Parathyroid adenoma (tissue), 2 donors: Measurements from ENCODE around the gene PEPD.

Source experiments
- H2AFZ ChIP-seq: fragments of 300-600 bp; sonication (generic); one replicate; pipeline ENCODE4 v1.7.0; 2017; ENCODE audit warnings: antibody characterized with exemption, mild to moderate bottlenecking
- H3K27ac ChIP-seq: fragments of 300-600 bp; sonication (generic); one replicate; pipeline ENCODE4 v1.7.0; 2017
- H3K27me3 ChIP-seq: fragments of 300-600 bp; sonication (generic); one replicate; pipeline ENCODE4 v1.7.0; 2017; ENCODE audit warnings: low read length; ENCODE audit not compliant: control insufficient read depth, insufficient read depth
- H3K36me3 ChIP-seq: fragments of 300-600 bp; sonication (generic); one replicate; pipeline ENCODE4 v1.7.0; 2017; ENCODE audit warnings: low read length; ENCODE audit not compliant: control insufficient read depth, insufficient read depth
- H3K4me1 ChIP-seq: fragments of 300-600 bp; sonication (generic); one replicate; pipeline ENCODE4 v1.7.0; 2017; ENCODE audit warnings: control low read depth
- H3K4me2 ChIP-seq: fragments of 300-600 bp; sonication (generic); one replicate; pipeline ENCODE4 v1.7.0; 2017; ENCODE audit warnings: low read length
- H3K4me3 ChIP-seq: fragments of 300-600 bp; sonication (generic); one replicate; pipeline ENCODE4 v1.7.0; 2017; ENCODE audit warnings: low read depth, low read length
- H3K79me2 ChIP-seq: fragments of 300-600 bp; sonication (generic); one replicate; pipeline ENCODE4 v1.7.0; 2017; ENCODE audit warnings: control low read depth
- H3K9ac ChIP-seq: fragments of 300-600 bp; sonication (generic); one replicate; pipeline ENCODE4 v1.7.0; 2017; ENCODE audit warnings: mild to moderate bottlenecking
- H3K9me3 ChIP-seq: fragments of 300-600 bp; sonication (generic); one replicate; pipeline ENCODE4 v1.7.0; 2017; ENCODE audit warnings: low read length; ENCODE audit not compliant: control insufficient read depth
- TF ChIP-seq, protein P1 (sequence below): fragments of 300-600 bp; sonication (generic); IDR thresholded peaks from one replicate; pipeline ENCODE4 v1.7.0; 2017; ENCODE audit warnings: antibody characterized with exemption, mild to moderate bottlenecking
- donor health status: primary hyperparathyroidism.

Gene PEPD

DNA sequence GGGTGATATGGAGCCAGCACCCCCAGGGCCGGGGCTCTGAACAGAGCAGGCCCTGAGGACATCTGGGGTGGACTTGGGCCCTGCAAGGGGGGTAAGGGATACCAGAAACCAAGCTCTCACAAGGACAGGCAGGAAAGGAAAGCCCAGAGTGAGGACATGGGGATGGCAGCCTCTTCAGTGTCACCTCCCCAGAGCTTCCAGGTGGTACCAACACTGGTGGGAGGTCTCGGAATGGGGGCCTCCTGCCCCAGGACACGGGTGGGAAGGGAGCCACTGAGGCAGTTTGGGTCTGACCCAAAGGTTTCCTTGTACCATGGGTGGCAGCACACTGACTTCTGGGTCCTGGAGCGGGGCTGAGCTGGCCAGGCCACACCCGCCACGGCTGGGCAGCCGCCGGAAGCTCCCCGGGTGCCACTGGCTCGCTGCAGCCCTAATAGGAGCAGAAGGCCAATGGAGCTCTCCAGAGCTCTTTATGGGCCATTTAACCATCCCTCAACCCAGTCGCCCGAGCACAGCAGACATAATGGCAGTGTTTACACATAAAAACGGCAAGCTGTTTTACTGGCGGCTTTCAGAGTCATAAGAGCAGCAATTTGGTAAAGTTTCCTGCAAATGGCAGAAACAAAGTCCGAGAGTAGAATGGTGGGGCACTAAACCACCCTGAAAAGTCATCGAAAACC, 59.3 kb downstream of the PEPD start:
- peaks cover 2% of the 10 kb centered on the region for H3K79me2 ChIP-seq
- no peak overlapping the region for H3K9ac ChIP-seq
- H3K27me3 ChIP-seq: no peaks in the 10 kb centered on the region
- no peaks in the 10 kb centered on the region for H3K4me1 ChIP-seq
- H2AFZ ChIP-seq: no peak overlapping the region
- no peak overlapping the region for H3K4me3 ChIP-seq
- no peak overlapping the region for H3K4me2 ChIP-seq
- H3K27ac ChIP-seq: no peak overlapping the region
- H3K36me3 ChIP-seq: no peaks in the 10 kb centered on the region
- TF ChIP-seq, protein P1, sequence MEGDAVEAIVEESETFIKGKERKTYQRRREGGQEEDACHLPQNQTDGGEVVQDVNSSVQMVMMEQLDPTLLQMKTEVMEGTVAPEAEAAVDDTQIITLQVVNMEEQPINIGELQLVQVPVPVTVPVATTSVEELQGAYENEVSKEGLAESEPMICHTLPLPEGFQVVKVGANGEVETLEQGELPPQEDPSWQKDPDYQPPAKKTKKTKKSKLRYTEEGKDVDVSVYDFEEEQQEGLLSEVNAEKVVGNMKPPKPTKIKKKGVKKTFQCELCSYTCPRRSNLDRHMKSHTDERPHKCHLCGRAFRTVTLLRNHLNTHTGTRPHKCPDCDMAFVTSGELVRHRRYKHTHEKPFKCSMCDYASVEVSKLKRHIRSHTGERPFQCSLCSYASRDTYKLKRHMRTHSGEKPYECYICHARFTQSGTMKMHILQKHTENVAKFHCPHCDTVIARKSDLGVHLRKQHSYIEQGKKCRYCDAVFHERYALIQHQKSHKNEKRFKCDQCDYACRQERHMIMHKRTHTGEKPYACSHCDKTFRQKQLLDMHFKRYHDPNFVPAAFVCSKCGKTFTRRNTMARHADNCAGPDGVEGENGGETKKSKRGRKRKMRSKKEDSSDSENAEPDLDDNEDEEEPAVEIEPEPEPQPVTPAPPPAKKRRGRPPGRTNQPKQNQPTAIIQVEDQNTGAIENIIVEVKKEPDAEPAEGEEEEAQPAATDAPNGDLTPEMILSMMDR: no peak
- no peaks in the 10 kb centered on the region for H3K9me3 ChIP-seq

DNA sequence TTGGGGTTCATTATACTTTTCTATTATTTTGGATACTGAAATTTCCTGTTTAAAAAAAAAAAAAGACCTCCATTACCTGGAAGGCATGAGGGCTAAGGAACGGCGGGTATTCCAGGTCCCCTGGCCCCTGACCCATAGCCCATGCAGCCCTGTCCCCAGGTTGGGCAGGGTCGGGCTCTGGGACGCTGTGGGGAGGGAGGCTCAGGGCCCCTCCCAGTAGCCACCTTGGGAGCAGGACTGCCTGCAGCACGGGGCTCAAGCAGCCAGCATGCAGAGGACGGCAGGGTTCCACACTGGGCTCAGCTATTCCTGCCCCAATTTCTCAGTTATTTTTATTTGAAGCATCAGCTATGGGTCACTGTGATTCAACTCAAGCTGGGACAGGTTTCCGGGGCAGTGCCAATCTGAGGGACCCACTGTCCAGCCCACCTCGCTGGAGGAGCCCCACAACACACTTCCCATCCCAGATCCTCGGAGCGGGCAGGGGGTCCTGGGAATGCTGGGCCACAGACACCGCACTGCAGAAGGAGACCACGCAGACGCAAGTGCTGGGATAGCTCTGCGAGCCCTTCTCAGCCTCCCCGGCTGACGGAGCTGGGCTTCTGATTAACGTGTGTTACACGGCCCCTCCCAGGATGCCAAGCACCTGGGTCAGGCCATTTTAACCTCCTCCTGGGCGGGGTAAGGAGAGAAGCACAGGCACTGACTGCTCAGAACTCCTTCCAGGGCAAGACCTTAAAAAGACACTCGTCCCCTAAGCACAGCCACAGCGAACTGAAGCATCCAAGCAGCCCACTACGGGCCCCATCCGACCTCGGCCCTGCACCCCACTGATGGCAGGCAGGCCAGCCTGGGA, 60.1 kb downstream of the PEPD start:
- Histone ChIP-seq H2AFZ (no peak overlapping the region), H3K4me3 (no peak overlapping the region), H3K4me1 (no peaks in the 10 kb centered on the region), H3K9ac (no peak overlapping the region), H3K79me2 (peaks cover 2% of the 10 kb centered on the region), H3K4me2 (no peak overlapping the region), H3K27ac (no peak overlapping the region), H3K27me3 (no peaks in the 10 kb centered on the region), H3K36me3 (no peaks in the 10 kb centered on the region), H3K9me3 (no peaks in the 10 kb centered on the region)
- TF ChIP-seq, protein P1: no peak

DNA sequence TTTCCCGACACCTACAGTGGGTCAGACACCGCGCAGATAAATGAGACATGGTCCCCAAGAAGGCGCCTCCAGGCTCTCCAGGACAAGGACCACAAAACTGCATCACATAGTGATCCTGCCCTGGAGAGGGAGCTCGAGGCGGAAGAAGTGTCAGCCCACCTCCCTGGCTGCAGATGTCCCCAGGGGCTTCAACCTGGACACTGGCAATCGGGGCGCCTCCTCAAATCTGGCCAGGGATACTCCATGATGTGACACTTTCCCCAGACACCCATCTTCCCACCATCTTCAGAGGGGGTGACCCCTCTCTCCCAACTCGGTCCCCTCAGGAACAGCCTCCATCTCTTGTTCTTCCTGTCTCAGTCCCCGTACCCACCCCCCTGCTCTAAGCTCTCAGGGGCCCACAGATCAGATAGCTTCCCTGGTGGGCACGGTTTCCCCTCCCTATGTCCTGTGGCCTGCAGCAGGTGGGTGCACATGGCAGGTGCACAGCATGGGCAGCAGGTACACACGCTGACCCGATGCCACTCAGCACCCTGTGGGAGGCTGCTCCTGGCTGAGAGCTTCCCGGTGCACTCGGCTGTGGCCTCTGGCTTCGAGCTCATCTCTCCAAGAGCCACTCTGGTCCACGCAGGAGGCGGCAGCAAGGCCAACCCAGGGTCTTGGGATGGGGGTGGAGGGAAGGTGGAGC, 61.2 kb downstream of the PEPD start:
- Histone ChIP-seq H3K79me2 (peaks cover 2% of the 10 kb centered on the region), H3K4me1 (no peaks in the 10 kb centered on the region), H3K4me2 (no peak overlapping the region), H3K27ac (no peak overlapping the region), H3K27me3 (no peaks in the 10 kb centered on the region), H3K9me3 (no peaks in the 10 kb centered on the region), H3K36me3 (no peaks in the 10 kb centered on the region), H2AFZ (no peak overlapping the region), H3K4me3 (no peak overlapping the region), H3K9ac (no peak overlapping the region)
- TF ChIP-seq, protein P1: no peak

DNA sequence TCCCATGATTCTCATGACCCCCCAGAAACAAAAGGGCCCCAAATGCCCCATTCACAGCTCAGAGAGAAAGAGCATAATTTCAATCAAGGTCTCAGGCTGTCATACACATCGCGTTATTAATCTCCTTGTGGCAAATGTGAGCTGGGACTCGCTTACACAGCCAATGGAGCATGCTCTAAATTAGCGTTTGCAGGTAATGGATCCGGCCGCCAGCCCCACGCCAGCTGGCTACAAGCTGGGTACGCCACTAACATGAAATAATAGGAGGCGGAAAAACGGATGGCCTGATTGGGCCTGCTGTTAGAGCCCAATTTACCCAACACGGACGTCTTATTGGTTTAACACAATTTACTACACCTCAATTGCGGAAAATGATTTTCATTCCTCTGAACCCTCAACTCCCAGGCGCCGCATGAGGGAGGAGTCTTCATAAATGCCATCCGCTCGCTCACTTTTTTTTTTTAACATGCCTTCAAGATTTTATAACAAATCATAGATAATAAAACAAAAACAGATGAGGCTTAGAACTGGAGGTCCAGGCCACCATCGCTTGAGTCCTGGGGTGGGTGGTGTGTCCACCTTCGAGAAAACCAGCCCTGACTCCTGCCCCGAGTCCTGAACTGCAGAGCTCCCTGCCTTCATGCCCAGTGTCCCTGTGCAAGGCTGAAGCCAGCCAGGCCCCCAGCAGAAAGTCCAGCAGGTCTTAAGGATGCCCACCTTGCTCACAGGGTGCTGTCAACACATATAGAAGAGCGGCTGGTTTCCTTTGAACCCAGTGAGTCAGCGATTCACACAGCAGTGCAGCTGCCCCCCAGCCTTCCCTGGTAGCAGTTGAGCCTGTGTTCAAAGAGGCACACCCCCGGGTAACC, 62.1 kb downstream of the PEPD start:
- TF ChIP-seq, protein P1: no peak
- peaks cover 2% of the 10 kb centered on the region for H3K79me2 ChIP-seq
- H3K27me3 ChIP-seq: no peaks in the 10 kb centered on the region
- no peak overlapping the region for H3K4me3 ChIP-seq
- no peak overlapping the region for H3K4me2 ChIP-seq
- H3K27ac ChIP-seq: no peak overlapping the region
- H3K9me3 ChIP-seq: no peaks in the 10 kb centered on the region
- no peaks in the 10 kb centered on the region for H3K36me3 ChIP-seq
- H3K4me1 ChIP-seq: no peaks in the 10 kb centered on the region
- H3K9ac ChIP-seq: no peak overlapping the region
- H2AFZ ChIP-seq: no peak overlapping the region
